ENCODE data around the gene CTNNA2.

The CTNNA2 gene

GRCh38 chr2:80190166-80190565, 677.3 kb downstream of the CTNNA2 start (continued):
- TF ChIP-seq, protein P1, sequence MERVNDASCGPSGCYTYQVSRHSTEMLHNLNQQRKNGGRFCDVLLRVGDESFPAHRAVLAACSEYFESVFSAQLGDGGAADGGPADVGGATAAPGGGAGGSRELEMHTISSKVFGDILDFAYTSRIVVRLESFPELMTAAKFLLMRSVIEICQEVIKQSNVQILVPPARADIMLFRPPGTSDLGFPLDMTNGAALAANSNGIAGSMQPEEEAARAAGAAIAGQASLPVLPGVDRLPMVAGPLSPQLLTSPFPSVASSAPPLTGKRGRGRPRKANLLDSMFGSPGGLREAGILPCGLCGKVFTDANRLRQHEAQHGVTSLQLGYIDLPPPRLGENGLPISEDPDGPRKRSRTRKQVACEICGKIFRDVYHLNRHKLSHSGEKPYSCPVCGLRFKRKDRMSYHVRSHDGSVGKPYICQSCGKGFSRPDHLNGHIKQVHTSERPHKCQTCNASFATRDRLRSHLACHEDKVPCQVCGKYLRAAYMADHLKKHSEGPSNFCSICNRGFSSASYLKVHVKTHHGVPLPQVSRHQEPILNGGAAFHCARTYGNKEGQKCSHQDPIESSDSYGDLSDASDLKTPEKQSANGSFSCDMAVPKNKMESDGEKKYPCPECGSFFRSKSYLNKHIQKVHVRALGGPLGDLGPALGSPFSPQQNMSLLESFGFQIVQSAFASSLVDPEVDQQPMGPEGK (CRISPR knock-in tag; IDR thresholded peaks at IDR 0.05; ENCODE audit: borderline replicate concordance) = no peak
- TF ChIP-seq TCF4 (CRISPR knock-in tag; IDR thresholded peaks at IDR 0.05; ENCODE audit: borderline replicate concordance) (no peak), CSRNP3 (CRISPR knock-in tag; IDR thresholded peaks at IDR 0.05) (no peak), SNAI2 (CRISPR knock-in tag; IDR thresholded peaks at IDR 0.05) (no peak), TOX (CRISPR knock-in tag; IDR thresholded peaks at IDR 0.05; ENCODE audit: borderline replicate concordance) (no peak), ZNF8 (CRISPR knock-in tag; IDR thresholded peaks at IDR 0.05) (no peak)

GRCh38 chr2:80193566-80193965, 680.7 kb downstream of the CTNNA2 start:
- TF ChIP-seq TOX (CRISPR knock-in tag; IDR thresholded peaks at IDR 0.05; ENCODE audit: borderline replicate concordance) (no peak), OSR1 (CRISPR knock-in tag; IDR thresholded peaks at IDR 0.05) (no peak), ZNF8 (CRISPR knock-in tag; IDR thresholded peaks at IDR 0.05) (no peak), SNAI2 (CRISPR knock-in tag; IDR thresholded peaks at IDR 0.05) (no peak), ZC3H10 (CRISPR knock-in tag; IDR thresholded peaks at IDR 0.05) (no peak), ZFP30 (CRISPR knock-in tag; IDR thresholded peaks at IDR 0.05) (no peak), ZNF565 (CRISPR knock-in tag; conservative IDR thresholded peaks at IDR 0.05; ENCODE audit: low read depth) (no peak), CSDC2 (CRISPR knock-in tag; IDR thresholded peaks at IDR 0.05) (no peak), TSHZ2 (CRISPR knock-in tag; IDR thresholded peaks at IDR 0.05) (no peak), GLIS3 (CRISPR knock-in tag; IDR thresholded peaks at IDR 0.05) (no peak), CREB5 (CRISPR knock-in tag; IDR thresholded peaks at IDR 0.05; ENCODE audit: low read depth) (no peak), TCF4 (CRISPR knock-in tag; IDR thresholded peaks at IDR 0.05; ENCODE audit: borderline replicate concordance) (no peak)
- no peak for ATAC-seq

GRCh38 chr2:80195034-80195433, 682.2 kb downstream of the CTNNA2 start:
- ATAC-seq = no peak
- no peak for TF ChIP-seq ZNF70 (CRISPR knock-in tag; IDR thresholded peaks at IDR 0.05)
- TF ChIP-seq TCF4 (CRISPR knock-in tag; IDR thresholded peaks at IDR 0.05; ENCODE audit: borderline replicate concordance) = no peak
- TF ChIP-seq, protein P1 (CRISPR knock-in tag; IDR thresholded peaks at IDR 0.05; ENCODE audit: borderline replicate concordance) = no peak
- TF ChIP-seq CREB5 (CRISPR knock-in tag; IDR thresholded peaks at IDR 0.05; ENCODE audit: low read depth) = no peak
- no peak for TF ChIP-seq CSDC2 (CRISPR knock-in tag; IDR thresholded peaks at IDR 0.05)
- TF ChIP-seq OSR1 (CRISPR knock-in tag; IDR thresholded peaks at IDR 0.05) = no peak
- no peak for TF ChIP-seq CSRNP3 (CRISPR knock-in tag; IDR thresholded peaks at IDR 0.05)
- TF ChIP-seq BACH2 (CRISPR knock-in tag; IDR thresholded peaks at IDR 0.05; ENCODE audit: borderline replicate concordance) = no peak
- TF ChIP-seq ZNF565 (CRISPR knock-in tag; conservative IDR thresholded peaks at IDR 0.05; ENCODE audit: low read depth) = no peak
- no peak for TF ChIP-seq TSHZ2 (CRISPR knock-in tag; IDR thresholded peaks at IDR 0.05)
- no peak for TF ChIP-seq ZC3H10 (CRISPR knock-in tag; IDR thresholded peaks at IDR 0.05)
- no peak for TF ChIP-seq TOX (CRISPR knock-in tag; IDR thresholded peaks at IDR 0.05; ENCODE audit: borderline replicate concordance)
- TF ChIP-seq GLIS3 (CRISPR knock-in tag; IDR thresholded peaks at IDR 0.05) = no peak
- TF ChIP-seq RARB (CRISPR knock-in tag; IDR thresholded peaks at IDR 0.05) = no peak
- TF ChIP-seq SNAI2 (CRISPR knock-in tag; IDR thresholded peaks at IDR 0.05) = no peak
- TF ChIP-seq ZFP3 (CRISPR knock-in tag; IDR thresholded peaks at IDR 0.05) = no peak
- no peak for TF ChIP-seq ZNF8 (CRISPR knock-in tag; IDR thresholded peaks at IDR 0.05)
- TF ChIP-seq ESRRG (CRISPR knock-in tag; IDR thresholded peaks at IDR 0.05) = no peak
